HG03108 (cell line): ENCODE results near the gene KCNJ18.
"Not testable (repeated sequence)": the region's sequence is repeated elsewhere in the genome, so short reads cannot be mapped to it uniquely, and the experiment has no call there.

Experiments used
- ATAC-seq: cut with Tn5 transposase; IDR thresholded peaks from one replicate; pipeline ENCODE4 v1.9.1; 2021; ENCODE audit warnings: moderate library complexity; ENCODE audit not compliant: unreplicated experiment

The KCNJ18 gene

GRCh38 chr17:21670361-21671155 is 21.8 kb upstream of the KCNJ18 start:
- not testable (repeated sequence) for ATAC-seq

GRCh38 chr17:21671437-21671836 is 20.9 kb upstream of the KCNJ18 start:
- ATAC-seq = not testable (repeated sequence)

- not testable (repeated sequence) for ATAC-seq
These were observed 20.5 kb upstream of the KCNJ18 start for GRCh38 chr17:21671871-21672270.

DNA sequence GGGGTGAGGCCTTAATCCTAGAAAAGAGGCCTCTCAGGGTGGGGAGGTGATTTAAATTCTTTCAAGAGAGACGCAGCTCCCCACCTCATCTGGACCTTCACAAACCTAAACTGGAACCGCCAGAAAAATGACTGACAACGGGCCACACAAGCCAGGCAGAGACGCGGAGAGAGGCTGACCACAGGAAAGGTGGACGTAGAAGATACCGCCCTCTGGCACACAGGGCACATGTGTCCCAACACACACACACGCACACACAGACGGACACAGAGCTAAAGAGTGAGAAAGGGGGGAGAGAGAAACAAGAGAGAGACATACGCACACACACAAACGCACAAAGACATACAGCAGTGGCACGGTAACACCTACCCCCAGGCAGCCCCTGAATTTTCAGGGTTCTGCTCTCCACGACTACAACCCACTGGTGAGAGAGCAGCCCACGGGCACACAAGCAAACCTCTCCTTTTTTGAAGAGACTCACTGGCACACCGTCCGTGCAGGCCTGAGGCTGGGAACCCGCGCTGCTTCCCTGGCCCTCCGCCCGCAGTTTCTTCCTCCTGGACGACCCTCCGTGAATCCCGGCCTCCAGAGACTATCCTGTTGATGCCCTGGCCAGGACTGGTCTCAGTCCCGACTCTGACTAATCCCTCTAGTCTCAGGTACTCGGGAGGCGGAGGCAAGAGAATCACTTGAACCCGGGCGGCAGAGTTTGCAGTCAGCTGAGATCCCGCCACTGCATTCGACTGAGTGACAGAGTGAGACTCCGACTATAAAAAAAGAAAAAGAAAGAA is 18.7 kb upstream of the KCNJ18 start:
- not testable (repeated sequence) for ATAC-seq

DNA sequence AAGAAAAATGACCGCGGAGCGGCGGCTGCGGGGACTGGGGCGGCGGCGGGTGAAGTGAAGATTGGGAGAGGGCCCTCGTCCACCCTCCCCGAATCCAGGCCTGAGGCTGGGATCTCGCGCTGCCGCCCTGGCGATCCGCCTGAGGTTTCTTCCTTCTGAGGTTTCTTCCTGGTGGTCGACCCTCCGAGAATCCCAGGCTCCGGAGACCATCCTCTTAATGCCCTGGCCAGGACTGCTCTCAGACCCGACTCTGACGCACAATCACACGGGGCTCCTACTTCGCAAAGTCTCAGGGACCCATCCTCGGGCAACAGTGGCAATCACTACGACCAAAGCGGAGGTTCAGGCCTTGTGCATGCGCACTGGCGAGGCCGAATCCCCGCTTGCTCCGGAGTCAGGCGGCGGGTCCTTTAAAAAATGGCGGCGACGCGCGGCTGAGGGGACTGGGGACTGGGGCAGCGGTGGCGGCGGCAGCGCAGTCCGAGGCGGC is 18.0 kb upstream of the KCNJ18 start:
- ATAC-seq = no peak

DNA sequence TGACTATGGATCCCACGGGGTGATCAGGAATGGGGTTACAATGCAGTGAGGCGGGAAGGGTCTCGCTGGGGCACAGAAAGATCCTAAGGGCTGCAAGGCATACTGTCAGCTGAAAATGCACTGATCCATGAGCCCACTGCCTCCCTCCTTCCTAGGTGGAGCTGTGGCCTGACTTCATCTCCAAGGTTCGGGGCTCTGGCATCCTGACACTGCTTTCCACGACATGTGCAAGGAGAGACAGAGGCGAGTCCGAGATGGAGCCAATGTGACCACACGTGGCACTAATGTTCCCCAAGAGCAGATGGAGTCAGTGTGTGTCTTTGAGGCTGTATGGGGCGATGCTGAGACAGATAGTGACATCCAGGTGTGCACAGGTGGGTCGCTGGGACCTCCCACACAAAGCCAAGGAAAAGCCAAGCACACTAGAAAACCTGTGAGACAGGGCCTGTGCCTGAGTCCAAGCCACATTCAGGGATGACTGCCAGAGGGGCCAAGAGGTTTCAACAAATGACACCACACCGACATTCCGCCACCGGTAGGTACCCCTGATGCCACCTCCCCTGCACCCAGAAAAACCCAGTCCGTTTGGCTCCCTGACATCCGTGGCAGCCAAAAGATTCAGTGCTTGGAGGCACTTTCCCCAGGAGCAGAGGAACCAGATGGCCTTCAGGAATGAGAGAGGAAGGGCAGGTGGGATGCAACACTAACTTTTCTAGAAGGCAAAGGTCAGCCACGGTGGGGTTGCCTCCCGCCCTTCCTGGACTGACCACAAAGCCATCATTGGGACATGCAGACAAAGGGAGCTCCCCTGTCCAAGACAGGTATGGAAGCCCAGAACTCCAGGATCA is 17.2 kb upstream of the KCNJ18 start:
- not testable (repeated sequence) for ATAC-seq

DNA sequence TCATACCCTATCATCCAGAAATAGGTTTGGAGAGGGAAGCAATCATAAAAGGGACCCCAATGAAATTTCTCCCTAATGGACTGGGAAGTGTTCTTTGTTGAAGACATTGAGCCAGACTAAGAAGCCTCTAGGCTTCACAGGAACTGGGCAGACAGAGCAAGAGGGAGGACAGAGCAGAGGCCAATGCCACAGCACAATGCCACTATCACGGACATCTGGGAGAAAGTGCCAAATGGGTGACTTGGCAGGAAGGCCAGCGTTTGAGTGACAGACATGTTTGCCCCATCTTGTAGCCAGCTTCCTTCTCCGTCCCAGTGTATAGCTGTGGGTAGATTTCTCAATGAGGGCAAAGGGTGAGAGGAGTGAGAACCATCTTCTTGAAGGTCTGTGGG is 16.6 kb upstream of the KCNJ18 start:
- not testable (repeated sequence) for ATAC-seq

GRCh38 chr17:21676281-21677111 is 15.8 kb upstream of the KCNJ18 start:
- ATAC-seq = no peak

- no peak for ATAC-seq
These were observed 15.0 kb upstream of the KCNJ18 start for GRCh38 chr17:21677126-21677910.

DNA sequence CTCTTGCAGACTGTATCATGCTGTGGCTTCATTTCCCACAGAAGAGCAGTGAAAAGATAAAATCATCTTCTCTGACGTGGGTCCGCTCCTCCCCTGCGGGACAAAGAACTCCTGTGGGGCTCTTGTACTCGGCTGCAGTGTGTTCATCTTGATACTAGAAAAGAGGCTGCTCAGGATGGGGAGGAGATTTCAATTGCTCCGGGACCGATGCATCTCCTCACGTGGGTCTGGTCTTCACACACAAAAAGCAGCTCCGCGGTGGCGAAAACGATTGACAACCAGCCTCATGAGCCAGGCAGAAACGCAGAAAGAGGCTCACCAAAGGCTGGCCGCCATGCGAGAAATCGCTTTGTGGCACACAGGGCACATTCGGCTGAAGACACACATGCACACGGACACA is 14.4 kb upstream of the KCNJ18 start:
- ATAC-seq = no peak

- ATAC-seq = no peak
These were observed 13.8 kb upstream of the KCNJ18 start for GRCh38 chr17:21678393-21679081.

DNA sequence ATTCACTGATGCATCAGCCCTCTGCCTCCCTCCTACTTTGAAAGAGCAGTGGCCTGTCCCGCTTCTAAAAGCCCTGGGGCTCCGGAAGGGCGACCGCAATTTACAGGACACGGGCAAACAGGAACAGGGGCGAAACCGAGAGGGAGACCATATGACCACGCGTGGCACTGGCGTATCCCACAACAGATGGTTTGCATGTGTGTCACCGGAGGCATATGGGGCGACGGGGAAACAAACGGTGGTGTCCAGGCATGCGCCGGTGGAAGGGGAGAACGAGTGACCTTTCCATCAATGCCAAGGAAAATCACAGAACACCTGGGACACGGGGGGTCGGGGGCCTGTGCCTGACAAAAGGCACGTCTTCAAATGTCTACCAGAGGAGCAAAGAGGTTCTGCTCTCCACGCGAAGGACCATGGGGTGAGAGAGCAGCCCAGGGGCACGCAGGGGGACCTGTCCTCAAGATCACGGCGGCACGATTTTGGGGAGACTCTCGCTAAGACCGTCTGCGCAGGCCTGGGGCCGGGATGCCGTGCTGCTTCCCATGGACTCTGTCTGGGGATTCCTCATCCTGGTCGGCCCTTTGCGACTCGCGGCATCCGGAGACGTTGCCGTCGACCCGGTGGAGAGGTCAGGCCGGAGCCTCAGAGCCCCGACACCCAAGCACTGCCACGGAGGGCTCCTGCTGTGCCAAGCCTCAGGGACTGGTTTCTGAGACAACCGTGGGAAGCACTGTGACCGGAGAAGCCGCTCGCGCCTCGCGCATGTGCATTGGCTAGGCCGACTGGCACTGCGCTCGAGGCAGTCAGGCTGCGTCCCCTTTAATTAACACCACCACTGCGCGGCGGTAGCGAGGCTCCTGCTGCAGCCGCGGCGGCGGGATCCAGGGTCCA is 12.8 kb upstream of the KCNJ18 start:
- no peak for ATAC-seq

DNA sequence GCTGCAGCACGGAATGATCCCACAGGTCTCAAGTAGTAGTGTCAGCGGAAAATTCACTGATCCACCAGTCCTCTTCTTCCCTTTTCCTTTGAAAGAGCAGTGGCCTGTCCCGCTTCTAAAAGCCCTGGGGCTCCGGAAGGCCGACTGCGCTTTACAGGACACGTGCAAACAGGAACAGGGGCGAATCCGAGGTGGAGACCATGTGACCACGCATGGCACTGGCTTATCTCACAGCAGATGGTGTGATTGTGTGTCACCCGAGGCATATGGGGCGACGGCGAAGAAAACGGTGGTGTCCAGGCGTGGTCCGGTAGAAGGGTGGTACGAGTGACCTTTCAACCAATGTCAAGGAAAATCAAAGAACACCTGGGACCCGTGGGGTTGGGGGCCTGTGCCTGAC is 12.0 kb upstream of the KCNJ18 start:
- ATAC-seq = no peak

DNA sequence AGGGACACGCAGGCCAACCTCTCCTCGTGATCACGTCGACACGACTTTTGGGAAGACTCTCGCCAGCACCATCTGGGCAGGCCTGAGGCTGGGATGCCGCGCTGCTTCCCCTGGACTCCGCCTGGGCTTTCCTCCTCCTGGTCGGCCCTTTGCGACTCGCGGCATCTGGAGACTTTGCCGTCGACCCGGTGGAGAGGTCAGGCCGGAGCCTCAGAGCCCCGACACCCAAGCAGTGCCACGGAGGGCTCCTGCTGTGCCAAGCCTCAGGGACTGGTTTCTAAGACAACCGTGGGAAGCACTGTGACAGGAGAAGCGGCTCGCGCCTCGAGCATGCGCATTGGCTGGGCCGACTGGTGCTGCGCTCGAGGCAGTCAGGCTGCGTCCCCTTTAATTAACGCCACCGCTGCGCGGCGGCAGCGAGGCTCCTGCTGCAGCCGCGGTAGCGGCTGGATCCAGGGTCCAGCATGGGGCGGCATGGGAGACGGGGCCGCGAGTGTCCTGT is 11.4 kb upstream of the KCNJ18 start:
- not testable (repeated sequence) for ATAC-seq

DNA sequence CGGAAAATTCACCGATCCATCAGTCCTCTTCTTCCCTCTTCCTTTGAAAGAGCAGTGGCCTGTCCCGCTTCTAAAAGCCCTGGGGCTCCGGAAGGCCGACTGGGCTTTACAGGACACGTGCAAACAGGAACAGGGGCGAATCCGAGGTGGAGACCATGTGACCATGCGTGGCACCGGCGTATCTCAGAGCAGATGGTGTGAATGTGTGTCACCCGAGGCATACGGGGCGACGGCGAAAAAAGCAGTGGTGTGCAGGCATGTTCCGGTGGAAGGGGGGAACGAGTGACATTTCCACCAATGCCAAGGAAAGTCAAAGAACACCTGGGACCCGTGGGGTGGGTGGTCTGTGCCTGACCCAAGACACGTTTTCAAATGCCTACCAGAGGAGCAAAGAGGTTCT is 10.7 kb upstream of the KCNJ18 start:
- ATAC-seq = not testable (repeated sequence)

- ATAC-seq = not testable (repeated sequence)
These were observed 10.2 kb upstream of the KCNJ18 start for GRCh38 chr17:21682130-21682529.

GRCh38 chr17:21683142-21683712 is 9.1 kb upstream of the KCNJ18 start:
- not testable (repeated sequence) for ATAC-seq
